OCI-LY3 (cell line): ENCODE results near the gene SNCG.

Experiments
- CTCF ChIP-seq: fragments of 200-600, 300-600 bp; sonication (generic); IDR thresholded peaks from 2 replicates; pipeline ENCODE4 v1.5.1; 2014; ENCODE audit warnings: antibody characterized with exemption, low read length, low read depth
- EZH2phosphoT487 ChIP-seq: fragments of 200-600 bp; shearing (Covaris generic); IDR thresholded peaks from 2 replicates; pipeline ENCODE4 v1.6.1; 2018; ENCODE audit warnings: antibody characterized with exemption, mixed run types, low read depth

- no peak for TF ChIP-seq CTCF
- TF ChIP-seq EZH2phosphoT487 = no peak
These were observed 6.3 kb upstream of the SNCG start for GRCh38 chr10:86952106-86952505.
